Amygdala (tissue), 56 donors: ENCODE data around the gene UGT1A6.
"Not testable (repeated sequence)": the region's sequence is repeated elsewhere in the genome, so short reads cannot be mapped to it uniquely, and the experiment has no call there.

Experiments
- DNase-seq, 56 donors: peaks; one replicate each; lab custom pipeline; 2025; lab: John Stamatoyannopoulos, UW

The UGT1A6 gene

GRCh38 chr2:233713262-233713615 is 20.5 kb downstream of the UGT1A6 start:
- DNase-seq: no peak

GRCh38 chr2:233714121-233714520 is 21.4 kb downstream of the UGT1A6 start:
- DNase-seq: no peak

- no peak for DNase-seq
These were observed 25.9 kb downstream of the UGT1A6 start, which contains the start of gene UGT1A4 for GRCh38 chr2:233718552-233718951. Gene UGT1A4 (plus strand): TSS chr2:233718736. CDS start chr2:233718821, 85 bp downstream.

GRCh38 chr2:233728723-233729301 is 36.1 kb downstream of the UGT1A6 start, which contains the start of gene UGT1A3:
Gene UGT1A3 (plus strand): TSS chr2:233729042. CDS start chr2:233729127, 85 bp downstream.
- DNase-seq: no peak

GRCh38 chr2:233736868-233737653 is 44.4 kb downstream of the UGT1A6 start:
- not testable (repeated sequence) for DNase-seq

- DNase-seq: no peak
These were observed 48.2 kb downstream of the UGT1A6 start for GRCh38 chr2:233740870-233741269.

- DNase-seq: no peak
These were observed 51.0 kb downstream of the UGT1A6 start for GRCh38 chr2:233743464-233744259.

GRCh38 chr2:233745073-233745755 is 52.5 kb downstream of the UGT1A6 start:
- DNase-seq: no peak

- DNase-seq: not testable (repeated sequence)
These were observed 53.1 kb downstream of the UGT1A6 start for GRCh38 chr2:233745838-233746237.

GRCh38 chr2:233746475-233747282 is 54.0 kb downstream of the UGT1A6 start:
- no peak for DNase-seq

GRCh38 chr2:233747283-233747544 is 54.5 kb downstream of the UGT1A6 start:
- no peak for DNase-seq

GRCh38 chr2:233750689-233751088 is 58.0 kb downstream of the UGT1A6 start:
- DNase-seq: not testable (repeated sequence)

- DNase-seq: not testable (repeated sequence)
These were observed 58.7 kb downstream of the UGT1A6 start for GRCh38 chr2:233751212-233752009.

GRCh38 chr2:233754872-233755611 is 62.4 kb downstream of the UGT1A6 start:
- DNase-seq: no peak

- DNase-seq: no peak
These were observed 63.9 kb downstream of the UGT1A6 start for GRCh38 chr2:233756429-233757081.

GRCh38 chr2:233758141-233758540 is 65.5 kb downstream of the UGT1A6 start:
- DNase-seq: no peak

- no peak for DNase-seq
These were observed 66.2 kb downstream of the UGT1A6 start for GRCh38 chr2:233758849-233759248.

GRCh38 chr2:233760043-233760442 is 67.4 kb downstream of the UGT1A6 start, which contains the start of gene UGT1A1:
Gene UGT1A1 (plus strand): TSS chr2:233760270. CDS start chr2:233760288, 18 bp downstream.
- no peak for DNase-seq
